Liver (tissue), 9 donors: ENCODE measurements around the gene FGFR3. TPM values are rescaled to one million over a fixed set of nuclear protein-coding genes. Genes with fewer than 3 reads are reported as not detected.

Source experiments
- DNase-seq: peaks from one replicate; pipeline ENCODE4 v3.0.0-alpha.2; 2017; ENCODE audit warnings: low spot score
- H3K27ac ChIP-seq, 2 donors: one replicate each; pipeline ENCODE4 v1.7.0; 2013; ENCODE audit warnings: inconsistent platforms in 2 of 2, low read length in 2 of 2, control low read depth in 1 of 2, low read depth in 1 of 2, mild to moderate bottlenecking in 1 of 2
- H3K27me3 ChIP-seq, 4 donors: one replicate each; pipeline versions ENCODE4 v1.6.1 to v1.7.0; 2013; ENCODE audit warnings: low read length in 3 of 4, inconsistent platforms in 1 of 4, mild to moderate bottlenecking in 1 of 4, moderate library complexity in 1 of 4; ENCODE audit not compliant: control insufficient read depth in 4 of 4, insufficient read depth in 4 of 4
- H3K36me3 ChIP-seq, 4 donors: one replicate each; pipeline versions ENCODE4 v1.6.1 to v1.7.0; 2013; ENCODE audit warnings: low read length in 3 of 4, mild to moderate bottlenecking in 3 of 4, low read depth in 1 of 4, moderate library complexity in 1 of 4; ENCODE audit not compliant: control insufficient read depth in 4 of 4, insufficient read depth in 3 of 4
- H3K4me1 ChIP-seq, 4 donors: one replicate each; pipeline versions ENCODE4 v1.6.1 to v1.7.0; 2013; ENCODE audit warnings: low read length in 3 of 4, mild to moderate bottlenecking in 3 of 4, moderate library complexity in 1 of 4; ENCODE audit not compliant: control insufficient read depth in 4 of 4, insufficient read depth in 4 of 4
- H3K4me3 ChIP-seq, 3 donors: one replicate each; pipeline versions ENCODE4 v1.6.1 to v1.7.0; 2013; ENCODE audit warnings: low read length in 3 of 3, control low read depth in 1 of 3, low read depth in 1 of 3, mild to moderate bottlenecking in 1 of 3
- H3K9ac ChIP-seq, 2 donors: one replicate each; pipeline ENCODE4 v1.7.0; 2013; ENCODE audit warnings: low read length in 2 of 2, mild to moderate bottlenecking in 2 of 2, moderate library complexity in 2 of 2, control low read depth in 1 of 2, low read depth in 1 of 2
- H3K9me3 ChIP-seq, 4 donors: one replicate each; pipeline versions ENCODE4 v1.6.1 to v1.7.0; 2013; ENCODE audit warnings: low read length in 3 of 4; ENCODE audit not compliant: control insufficient read depth in 4 of 4
- ATF3 ChIP-seq: IDR thresholded peaks from 2 replicates; pipeline ENCODE4 v1.6.1; 2016; ENCODE audit warnings: antibody characterized with exemption
- FOXA1 ChIP-seq: IDR thresholded peaks from 2 replicates; pipeline ENCODE4 v1.6.1; 2016; ENCODE audit warnings: antibody characterized with exemption
- FOXA2 ChIP-seq: IDR thresholded peaks from 2 replicates; pipeline ENCODE4 v1.6.1; 2016; ENCODE audit warnings: antibody characterized with exemption
- GABPA ChIP-seq, 2 donors: IDR thresholded peaks in 1 of 2; conservative IDR thresholded peaks in 1 of 2; 2 replicates each; pipeline ENCODE4 v1.6.1; 2016; ENCODE audit warnings: antibody characterized with exemption in 2 of 2, mild to moderate bottlenecking in 1 of 2, moderate library complexity in 1 of 2
- HNF4A ChIP-seq, 2 donors: conservative IDR thresholded peaks; 2 replicates each; pipeline ENCODE4 v1.6.1; 2016; ENCODE audit warnings: antibody characterized with exemption in 2 of 2, mild to moderate bottlenecking in 2 of 2
- HNF4G ChIP-seq: IDR thresholded peaks from 2 replicates; pipeline ENCODE4 v1.6.1; 2016; ENCODE audit warnings: antibody characterized with exemption
- MAX ChIP-seq: IDR thresholded peaks from 2 replicates; pipeline ENCODE4 v1.6.1; 2016; ENCODE audit warnings: antibody characterized with exemption
- NR2F2 ChIP-seq: IDR thresholded peaks from 2 replicates; pipeline ENCODE4 v1.6.1; 2016; ENCODE audit warnings: antibody characterized with exemption
- REST ChIP-seq: IDR thresholded peaks from 2 replicates; pipeline ENCODE4 v1.6.1; 2016; ENCODE audit warnings: antibody characterized with exemption, mild to moderate bottlenecking
- SP1 ChIP-seq: IDR thresholded peaks from 2 replicates; pipeline ENCODE4 v1.6.1; 2018; ENCODE audit warnings: antibody characterized with exemption, mild to moderate bottlenecking
- TAF1 ChIP-seq: conservative IDR thresholded peaks from 2 replicates; pipeline ENCODE4 v1.6.1; 2016; ENCODE audit warnings: antibody characterized with exemption, mild to moderate bottlenecking
- YY1 ChIP-seq: IDR thresholded peaks from 2 replicates; pipeline ENCODE4 v1.6.1; 2016; ENCODE audit warnings: antibody characterized with exemption, mild to moderate bottlenecking
- WGBS: extraction: QIAGEN DNeasy Blood & Tissue Kit; methylation state at CpG from one replicate; pipeline ENCODE4 v1.1.7; 2013; 5-methylcytosine and 5-hydroxymethylcytosine counted together
- polyA plus RNA-seq, 2 donors: library from polyadenylated mRNA; stranded (reverse) in 1 of 2; unstranded in 1 of 2; fragments of 200-250 nt in 1 of 2; fragments of >200 nt in 1 of 2; fragmentation: Nextera tagmentation in 1 of 2; extraction: Ambion mirVana in 1 of 2; gene quantifications; one replicate each; pipeline versions ENCODE4 v1.2.1 to v1.2.3, GENCODE V29; 2013 to 2015
- total RNA-seq, 2 donors: library from RNA; depleted of rRNA; stranded (reverse); fragments of >200 nt; gene quantifications; one replicate each; pipeline ENCODE4 v1.2.3, GENCODE V29; 2014
- TF ChIP-seq, protein P1 (sequence below): IDR thresholded peaks from 2 replicates; pipeline ENCODE4 v1.6.1; 2016; ENCODE audit warnings: antibody characterized with exemption
- TF ChIP-seq, protein P2 (sequence below): fragments of 150-350 bp; IDR thresholded peaks from 2 replicates; pipeline ENCODE4 v1.5.1; 2017; ENCODE audit warnings: improper control_type of control experiment, low read depth, low read length; ENCODE audit not compliant: missing input control
- donor health status: healthy.
- donor health status: healthy.
- donor health status: healthy.
- donor health status: healthy.
- donor health status: healthy.

The FGFR3 gene
- 10 to 100 TPM; 39.1 to 40.0 TPM for total RNA-seq
- polyA plus RNA-seq, result 10 to 100 TPM in 1 of 2 donors, 1 to 10 TPM in 1; 5.6 to 19.1 TPM

- WGBS, result 3% methylated on average over 95 of the region's 95 CpGs
- H3K4me1 ChIP-seq, result peaks cover 17 to 37% (median 26%) of the 10 kb centered on the region in 4 donors
- TF ChIP-seq TAF1, result no peak
- no peak for TF ChIP-seq YY1
- no peak for TF ChIP-seq NR2F2
- no peak for TF ChIP-seq ATF3
- no peak for TF ChIP-seq HNF4A (conservative IDR thresholded peaks at IDR 0.05)
- TF ChIP-seq SP1, result no peak
- TF ChIP-seq MAX, result no peak
- DNase-seq, result peak; percentile 70
- peak within 1 kb of the TSS; percentile 53 to 94 (median 87) for H3K4me3 ChIP-seq
- H3K27me3 ChIP-seq, result no peaks in the 10 kb centered on the region
- H3K27ac ChIP-seq, result peak within 1 kb of the TSS; percentile 73 to 90
- peak within 1 kb of the TSS in 1 of 2 donors; percentile 6 for H3K9ac ChIP-seq
- H3K36me3 ChIP-seq, result no peaks in the 10 kb centered on the region
- no peaks in the 10 kb centered on the region for H3K9me3 ChIP-seq
Measured at GRCh38 chr4:1792832-1793495, at the start of gene FGFR3. Gene FGFR3, plus strand, starts transcription at chr4:1793293. Its CDS starts 642 bp downstream, at chr4:1793935.

GRCh38 chr4:1743551-1743950 lies 49.5 kb upstream of the FGFR3 start:
- 63% methylated on average over 12 of the region's 12 CpGs for whole genome bisulfite sequencing
- Histone ChIP-seq H3K9me3 (peaks cover 0 to 3% (median under 1%) of the 10 kb centered on the region in 4 donors), H3K4me1 (peaks cover 10 to 29% (median 19%) of the 10 kb centered on the region in 4 donors), H3K27me3 (no peaks in the 10 kb centered on the region), H3K4me3 (no peak overlapping the region), H3K9ac (no peak overlapping the region), H3K36me3 (peaks cover 0 to 3% (median 1%) of the 10 kb centered on the region in 4 donors), H3K27ac (no peak overlapping the region)
- TF ChIP-seq ATF3, result no peak
- TF ChIP-seq FOXA1, result no peak
- TF ChIP-seq HNF4A (conservative IDR thresholded peaks at IDR 0.05), result no peak
- TF ChIP-seq, protein P1, sequence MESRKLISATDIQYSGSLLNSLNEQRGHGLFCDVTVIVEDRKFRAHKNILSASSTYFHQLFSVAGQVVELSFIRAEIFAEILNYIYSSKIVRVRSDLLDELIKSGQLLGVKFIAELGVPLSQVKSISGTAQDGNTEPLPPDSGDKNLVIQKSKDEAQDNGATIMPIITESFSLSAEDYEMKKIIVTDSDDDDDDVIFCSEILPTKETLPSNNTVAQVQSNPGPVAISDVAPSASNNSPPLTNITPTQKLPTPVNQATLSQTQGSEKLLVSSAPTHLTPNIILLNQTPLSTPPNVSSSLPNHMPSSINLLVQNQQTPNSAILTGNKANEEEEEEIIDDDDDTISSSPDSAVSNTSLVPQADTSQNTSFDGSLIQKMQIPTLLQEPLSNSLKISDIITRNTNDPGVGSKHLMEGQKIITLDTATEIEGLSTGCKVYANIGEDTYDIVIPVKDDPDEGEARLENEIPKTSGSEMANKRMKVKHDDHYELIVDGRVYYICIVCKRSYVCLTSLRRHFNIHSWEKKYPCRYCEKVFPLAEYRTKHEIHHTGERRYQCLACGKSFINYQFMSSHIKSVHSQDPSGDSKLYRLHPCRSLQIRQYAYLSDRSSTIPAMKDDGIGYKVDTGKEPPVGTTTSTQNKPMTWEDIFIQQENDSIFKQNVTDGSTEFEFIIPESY, result no peak
- TF ChIP-seq HNF4G, result no peak
- no peak for TF ChIP-seq SP1
- TF ChIP-seq FOXA2, result no peak
- no peak for TF ChIP-seq REST
- no peak for TF ChIP-seq TAF1
- no peak for TF ChIP-seq YY1
- TF ChIP-seq, protein P2, sequence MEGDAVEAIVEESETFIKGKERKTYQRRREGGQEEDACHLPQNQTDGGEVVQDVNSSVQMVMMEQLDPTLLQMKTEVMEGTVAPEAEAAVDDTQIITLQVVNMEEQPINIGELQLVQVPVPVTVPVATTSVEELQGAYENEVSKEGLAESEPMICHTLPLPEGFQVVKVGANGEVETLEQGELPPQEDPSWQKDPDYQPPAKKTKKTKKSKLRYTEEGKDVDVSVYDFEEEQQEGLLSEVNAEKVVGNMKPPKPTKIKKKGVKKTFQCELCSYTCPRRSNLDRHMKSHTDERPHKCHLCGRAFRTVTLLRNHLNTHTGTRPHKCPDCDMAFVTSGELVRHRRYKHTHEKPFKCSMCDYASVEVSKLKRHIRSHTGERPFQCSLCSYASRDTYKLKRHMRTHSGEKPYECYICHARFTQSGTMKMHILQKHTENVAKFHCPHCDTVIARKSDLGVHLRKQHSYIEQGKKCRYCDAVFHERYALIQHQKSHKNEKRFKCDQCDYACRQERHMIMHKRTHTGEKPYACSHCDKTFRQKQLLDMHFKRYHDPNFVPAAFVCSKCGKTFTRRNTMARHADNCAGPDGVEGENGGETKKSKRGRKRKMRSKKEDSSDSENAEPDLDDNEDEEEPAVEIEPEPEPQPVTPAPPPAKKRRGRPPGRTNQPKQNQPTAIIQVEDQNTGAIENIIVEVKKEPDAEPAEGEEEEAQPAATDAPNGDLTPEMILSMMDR, result no peak
- no peak for TF ChIP-seq MAX
- TF ChIP-seq GABPA (IDR thresholded peaks at IDR 0.05 in 1 of 2, conservative IDR thresholded peaks at IDR 0.05 in 1 of 2), result no peak
- DNase-seq, result no peak
